Panc1 (cell line): Measurements from ENCODE around the gene SLC44A1.

Source experiments
- CTCF ChIP-seq: fragments of 450-650 bp; IDR thresholded peaks from 2 replicates; pipeline ENCODE4 v1.5.1; 2017; ENCODE audit warnings: mild to moderate bottlenecking
- POLR2AphosphoS5 ChIP-seq: IDR thresholded peaks from 2 replicates; pipeline ENCODE4 v1.6.1; 2012; ENCODE audit warnings: mild to moderate bottlenecking, low read depth, low read length, moderate library complexity
- SIN3A ChIP-seq: IDR thresholded peaks from 2 replicates; pipeline ENCODE4 v1.6.1; 2012; ENCODE audit warnings: low read depth, mild to moderate bottlenecking, low read length, moderate library complexity, borderline replicate concordance; ENCODE audit not compliant: insufficient read depth
- TCF7L2 ChIP-seq: IDR thresholded peaks from 2 replicates; pipeline ENCODE4 v1.6.1; 2011; ENCODE audit warnings: mild to moderate bottlenecking, low read depth, low read length, inconsistent platforms

DNA sequence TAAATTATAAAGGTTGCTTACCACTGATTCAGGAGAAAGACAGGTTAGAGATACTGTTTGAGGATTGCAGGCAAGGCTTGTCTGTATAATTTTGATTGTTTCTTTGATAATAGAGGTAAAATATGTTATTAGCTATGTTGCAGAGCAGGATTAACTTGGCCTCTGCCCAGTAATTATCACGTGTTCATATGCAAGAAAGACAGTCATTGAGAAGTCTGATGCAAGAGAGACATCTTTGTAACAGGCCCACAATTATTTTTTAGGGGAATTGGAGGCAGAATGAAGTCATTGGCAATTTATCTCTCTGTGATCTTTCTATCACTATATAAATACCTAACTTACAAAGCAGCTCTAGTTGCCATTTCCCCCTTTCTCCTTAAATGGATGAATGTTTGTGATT lies 46.0 kb downstream of the SLC44A1 start:
- TF ChIP-seq POLR2AphosphoS5 (no peak), CTCF (no peak), SIN3A (no peak), TCF7L2 (no peak)
